ENCODE measurements around the gene SLC12A7.

SLC12A7 gene

GRCh38 chr5:1069720-1070088 lies 42.2 kb downstream of the SLC12A7 start:
- H3K9me3 ChIP-seq (ENCODE audit: control insufficient read depth, insufficient read depth, low read depth, low read length) = no peaks in the 10 kb centered on the region
- H3K27ac ChIP-seq (ENCODE audit: extremely low read depth, low read depth, low read length) = no peak overlapping the region
- ChIA-PET CTCF (no interaction called here), POLR2A (no interaction called here)
- H3K36me3 ChIP-seq (ENCODE audit: control insufficient read depth in 2 of 2, insufficient read depth in 1 of 2, low read length in 2 of 2) = peaks cover 0 to 38% of the 10 kb centered on the region in 2 experiments; a peak in 1 of 3 replicates
- TF ChIP-seq ZNF768 (tag by site-specific recombination; IDR thresholded peaks at IDR 0.05) (no peak), ZNF501 (tag by site-specific recombination; IDR thresholded peaks at IDR 0.05) (no peak), ZXDB (tag by site-specific recombination; IDR thresholded peaks at IDR 0.05) (no peak), ZNF302 (tag by site-specific recombination; IDR thresholded peaks at IDR 0.05; ENCODE audit: low read depth) (no peak), ZNF133 (tag by site-specific recombination; IDR thresholded peaks at IDR 0.05) (no peak)
- TF ChIP-seq, protein P1, sequence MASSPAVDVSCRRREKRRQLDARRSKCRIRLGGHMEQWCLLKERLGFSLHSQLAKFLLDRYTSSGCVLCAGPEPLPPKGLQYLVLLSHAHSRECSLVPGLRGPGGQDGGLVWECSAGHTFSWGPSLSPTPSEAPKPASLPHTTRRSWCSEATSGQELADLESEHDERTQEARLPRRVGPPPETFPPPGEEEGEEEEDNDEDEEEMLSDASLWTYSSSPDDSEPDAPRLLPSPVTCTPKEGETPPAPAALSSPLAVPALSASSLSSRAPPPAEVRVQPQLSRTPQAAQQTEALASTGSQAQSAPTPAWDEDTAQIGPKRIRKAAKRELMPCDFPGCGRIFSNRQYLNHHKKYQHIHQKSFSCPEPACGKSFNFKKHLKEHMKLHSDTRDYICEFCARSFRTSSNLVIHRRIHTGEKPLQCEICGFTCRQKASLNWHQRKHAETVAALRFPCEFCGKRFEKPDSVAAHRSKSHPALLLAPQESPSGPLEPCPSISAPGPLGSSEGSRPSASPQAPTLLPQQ (tag by site-specific recombination; IDR thresholded peaks at IDR 0.05) = no peak
- H3K4me3 ChIP-seq (ENCODE audit: low read depth, low read length) = no peak overlapping the region
- H3K4me1 ChIP-seq (ENCODE audit: control insufficient read depth, insufficient read depth, low read length) = no peaks in the 10 kb centered on the region

- TF ChIP-seq, protein P2, sequence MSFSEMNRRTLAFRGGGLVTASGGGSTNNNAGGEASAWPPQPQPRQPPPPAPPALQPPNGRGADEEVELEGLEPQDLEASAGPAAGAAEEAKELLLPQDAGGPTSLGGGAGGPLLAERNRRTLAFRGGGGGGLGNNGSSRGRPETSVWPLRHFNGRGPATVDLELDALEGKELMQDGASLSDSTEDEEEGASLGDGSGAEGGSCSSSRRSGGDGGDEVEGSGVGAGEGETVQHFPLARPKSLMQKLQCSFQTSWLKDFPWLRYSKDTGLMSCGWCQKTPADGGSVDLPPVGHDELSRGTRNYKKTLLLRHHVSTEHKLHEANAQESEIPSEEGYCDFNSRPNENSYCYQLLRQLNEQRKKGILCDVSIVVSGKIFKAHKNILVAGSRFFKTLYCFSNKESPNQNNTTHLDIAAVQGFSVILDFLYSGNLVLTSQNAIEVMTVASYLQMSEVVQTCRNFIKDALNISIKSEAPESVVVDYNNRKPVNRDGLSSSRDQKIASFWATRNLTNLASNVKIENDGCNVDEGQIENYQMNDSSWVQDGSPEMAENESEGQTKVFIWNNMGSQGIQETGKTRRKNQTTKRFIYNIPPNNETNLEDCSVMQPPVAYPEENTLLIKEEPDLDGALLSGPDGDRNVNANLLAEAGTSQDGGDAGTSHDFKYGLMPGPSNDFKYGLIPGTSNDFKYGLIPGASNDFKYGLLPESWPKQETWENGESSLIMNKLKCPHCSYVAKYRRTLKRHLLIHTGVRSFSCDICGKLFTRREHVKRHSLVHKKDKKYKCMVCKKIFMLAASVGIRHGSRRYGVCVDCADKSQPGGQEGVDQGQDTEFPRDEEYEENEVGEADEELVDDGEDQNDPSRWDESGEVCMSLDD (tag by site-specific recombination; IDR thresholded peaks at IDR 0.05) = no peak
- TF ChIP-seq GLIS2 (tag by site-specific recombination; IDR thresholded peaks at IDR 0.05) (peak; percentile 52; the same call in 1 of the 2 replicates), ZNF544 (tag by site-specific recombination; IDR thresholded peaks at IDR 0.05) (no peak), ZNF302 (tag by site-specific recombination; IDR thresholded peaks at IDR 0.05; ENCODE audit: low read depth) (no peak), ZNF114 (tag by site-specific recombination; IDR thresholded peaks at IDR 0.05) (no peak), KLF1 (tag by site-specific recombination; IDR thresholded peaks at IDR 0.05) (no peak), EGR2 (tag by site-specific recombination; IDR thresholded peaks at IDR 0.05; ENCODE audit: low read depth) (peak; percentile 47), ZFP69B (tag by site-specific recombination; IDR thresholded peaks at IDR 0.05) (no peak), PRDM10 (tag by site-specific recombination; IDR thresholded peaks at IDR 0.05) (no peak), ZNF521 (tag by site-specific recombination; IDR thresholded peaks at IDR 0.05) (no peak), ZFHX2 (tag by site-specific recombination; conservative IDR thresholded peaks at IDR 0.05) (peak; percentile 56), ZNF843 (tag by site-specific recombination; IDR thresholded peaks at IDR 0.05) (no peak), MZF1 (tag by site-specific recombination; IDR thresholded peaks at IDR 0.05; ENCODE audit: borderline replicate concordance) (no peak), SP3 (tag by site-specific recombination; IDR thresholded peaks at IDR 0.05) (no peak)
- TF ChIP-seq, protein P3, sequence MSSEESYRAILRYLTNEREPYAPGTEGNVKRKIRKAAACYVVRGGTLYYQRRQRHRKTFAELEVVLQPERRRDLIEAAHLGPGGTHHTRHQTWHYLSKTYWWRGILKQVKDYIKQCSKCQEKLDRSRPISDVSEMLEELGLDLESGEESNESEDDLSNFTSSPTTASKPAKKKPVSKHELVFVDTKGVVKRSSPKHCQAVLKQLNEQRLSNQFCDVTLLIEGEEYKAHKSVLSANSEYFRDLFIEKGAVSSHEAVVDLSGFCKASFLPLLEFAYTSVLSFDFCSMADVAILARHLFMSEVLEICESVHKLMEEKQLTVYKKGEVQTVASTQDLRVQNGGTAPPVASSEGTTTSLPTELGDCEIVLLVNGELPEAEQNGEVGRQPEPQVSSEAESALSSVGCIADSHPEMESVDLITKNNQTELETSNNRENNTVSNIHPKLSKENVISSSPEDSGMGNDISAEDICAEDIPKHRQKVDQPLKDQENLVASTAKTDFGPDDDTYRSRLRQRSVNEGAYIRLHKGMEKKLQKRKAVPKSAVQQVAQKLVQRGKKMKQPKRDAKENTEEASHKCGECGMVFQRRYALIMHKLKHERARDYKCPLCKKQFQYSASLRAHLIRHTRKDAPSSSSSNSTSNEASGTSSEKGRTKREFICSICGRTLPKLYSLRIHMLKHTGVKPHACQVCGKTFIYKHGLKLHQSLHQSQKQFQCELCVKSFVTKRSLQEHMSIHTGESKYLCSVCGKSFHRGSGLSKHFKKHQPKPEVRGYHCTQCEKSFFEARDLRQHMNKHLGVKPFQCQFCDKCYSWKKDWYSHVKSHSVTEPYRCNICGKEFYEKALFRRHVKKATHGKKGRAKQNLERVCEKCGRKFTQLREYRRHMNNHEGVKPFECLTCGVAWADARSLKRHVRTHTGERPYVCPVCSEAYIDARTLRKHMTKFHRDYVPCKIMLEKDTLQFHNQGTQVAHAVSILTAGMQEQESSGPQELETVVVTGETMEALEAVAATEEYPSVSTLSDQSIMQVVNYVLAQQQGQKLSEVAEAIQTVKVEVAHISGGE (tag by site-specific recombination; conservative IDR thresholded peaks at IDR 0.05; ENCODE audit: low read depth) = no peak
- TF ChIP-seq, protein P4, sequence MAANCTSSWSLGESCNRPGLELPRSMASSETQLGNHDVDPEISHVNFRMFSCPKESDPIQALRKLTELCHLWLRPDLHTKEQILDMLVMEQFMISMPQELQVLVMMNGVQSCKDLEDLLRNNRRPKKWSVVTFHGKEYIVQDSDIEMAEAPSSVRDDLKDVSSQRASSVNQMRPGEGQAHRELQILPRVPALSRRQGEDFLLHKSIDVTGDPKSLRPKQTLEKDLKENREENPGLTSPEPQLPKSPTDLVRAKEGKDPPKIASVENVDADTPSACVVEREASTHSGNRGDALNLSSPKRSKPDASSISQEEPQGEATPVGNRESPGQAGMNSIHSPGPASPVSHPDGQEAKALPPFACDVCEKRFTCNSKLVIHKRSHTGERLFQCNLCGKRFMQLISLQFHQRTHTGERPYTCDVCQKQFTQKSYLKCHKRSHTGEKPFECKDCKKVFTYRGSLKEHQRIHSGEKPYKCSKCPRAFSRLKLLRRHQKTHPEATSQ (tag by site-specific recombination; IDR thresholded peaks at IDR 0.05) = no peak
- ChIA-PET CTCF (interaction anchor here (0.6 kb wide), 1 partner anchor 13 kb away, joined by 6 read pairs; no protein-coding TSS in a partner anchor), POLR2A (no interaction called here)
- H3K4me3 ChIP-seq (ENCODE audit: low read depth, low read length) = no peak overlapping the region
- peaks cover 0 to 38% of the 10 kb centered on the region in 2 experiments; a peak in 1 of 3 replicates for H3K36me3 ChIP-seq (ENCODE audit: control insufficient read depth in 2 of 2, insufficient read depth in 1 of 2, low read length in 2 of 2)
- no peaks in the 10 kb centered on the region for H3K9me3 ChIP-seq (ENCODE audit: control insufficient read depth, insufficient read depth, low read depth, low read length)
- H3K27ac ChIP-seq (ENCODE audit: extremely low read depth, low read depth, low read length) = no peak overlapping the region
- H3K4me1 ChIP-seq (ENCODE audit: control insufficient read depth, insufficient read depth, low read length) = no peaks in the 10 kb centered on the region
These were observed 42.8 kb downstream of the SLC12A7 start for GRCh38 chr5:1068895-1069719.
